K562 (cell line): ENCODE measurements around the gene NT5E. TPM values are rescaled to one million over a fixed set of nuclear protein-coding genes. Genes with fewer than 3 reads are reported as not detected.

Source experiments
- ATAC-seq: fragments of 200-7000 bp; cut with Tn5 transposase; 3 replicates; pipeline ENCODE4 v1.9.1; 2020; ENCODE audit warnings: moderate library complexity
- BruUV-seq: library from RNA; stranded (reverse); fragments of 400-500 nt; replicated peaks from 2 replicates; lab custom pipeline; 2021; lab: Mats Ljungman, UMichigan
- CTCF ChIA-PET: fragments of 300-600 bp; formaldehyde crosslinking; extraction: SDS; loops from one replicate; lab custom pipeline; 2021; ENCODE audit warnings: low intra/inter-chr PET ratio; lab: Yijun Ruan, JAX
- POLR2A ChIA-PET: fragments of 300-600, 350-650 bp; sonication (Branson Sonifier 250); formaldehyde crosslinking; extraction: SDS; loops from one replicate; lab custom pipeline; 2021; ENCODE audit warnings: antibody characterized with exemption, inconsistent platforms; lab: Yijun Ruan, JAX
- DNase-seq, 4 experiments: peaks; one replicate each; pipeline versions ENCODE4 v3.0.0 to v3.0.0-alpha.2; 2011 to 2018; ENCODE audit warnings: low spot score in 3 of 4, mixed read lengths in 3 of 4; ENCODE audit errors: extremely low read depth in 1 of 4
- FAIRE-seq: peaks from 2 replicates; lab custom pipeline; 2011; peaks lifted over from hg19 to GRCh38; lab: Jason Lieb, UNC
- H2AFZ ChIP-seq: 2 replicates; pipeline ENCODE4 v1.6.0; 2011; ENCODE audit warnings: low read depth, low read length, control low read depth, inconsistent platforms
- H3K27ac ChIP-seq: fragments of 200-600 bp; 3 replicates; pipeline ENCODE4 v1.8.0; 2011; ENCODE audit warnings: low read depth, mild to moderate bottlenecking, control low read depth, inconsistent platforms, low read length, moderate library complexity, mixed read lengths; ENCODE audit errors: extremely low read depth
- H3K27me3 ChIP-seq, 2 experiments: fragments of 300-600 bp in 1 of 2; 2 replicates in 1 of 2; 3 replicates in 1 of 2; pipeline versions ENCODE4 v1.6.0 to v1.8.0; 2011; ENCODE audit warnings: inconsistent platforms in 2 of 2, low read length in 2 of 2, mild to moderate bottlenecking in 1 of 2, mixed read lengths in 1 of 2, moderate library complexity in 1 of 2; ENCODE audit not compliant: control insufficient read depth in 2 of 2, insufficient read depth in 2 of 2
- H3K36me3 ChIP-seq: fragments of 300-600 bp; 3 replicates; pipeline ENCODE4 v1.8.0; 2011; ENCODE audit warnings: mild to moderate bottlenecking, low read length, inconsistent platforms; ENCODE audit not compliant: control insufficient read depth, insufficient read depth
- H3K4me1 ChIP-seq, 2 experiments: fragments of 200-600 bp in 1 of 2; replicated peaks in 1 of 2; 2 replicates in 1 of 2; 3 replicates in 1 of 2; pipeline versions ENCODE4 v1.5.1 to v1.8.0; 2011; ENCODE audit warnings: inconsistent platforms in 2 of 2, low read length in 2 of 2, mild to moderate bottlenecking in 1 of 2, mixed read lengths in 1 of 2, moderate library complexity in 1 of 2; ENCODE audit not compliant: control insufficient read depth in 2 of 2, insufficient read depth in 2 of 2
- H3K4me2 ChIP-seq: 2 replicates; pipeline ENCODE4 v1.6.1; 2011; ENCODE audit warnings: low read length, control low read depth, inconsistent platforms, mixed read lengths; ENCODE audit not compliant: insufficient read depth
- H3K4me3 ChIP-seq: fragments of 200-600 bp; sonication (generic), shearing (Covaris generic); 2 replicates; pipeline ENCODE4 v1.5.1; 2016; ENCODE audit warnings: control low read depth, inconsistent platforms
- H3K79me2 ChIP-seq: fragments of 200-600 bp; 3 replicates; pipeline ENCODE4 v1.8.0; 2011; ENCODE audit warnings: low read length, inconsistent platforms; ENCODE audit not compliant: control insufficient read depth, insufficient read depth
- H3K9ac ChIP-seq, 2 experiments: 2 replicates each; pipeline versions ENCODE4 v1.6.0 to v1.6.1; 2011; ENCODE audit warnings: low read depth in 2 of 2, low read length in 2 of 2, control low read depth in 1 of 2, inconsistent platforms in 1 of 2, mild to moderate bottlenecking in 1 of 2, mixed read lengths in 1 of 2; ENCODE audit not compliant: insufficient read depth in 1 of 2
- H3K9me1 ChIP-seq: one replicate; pipeline ENCODE4 v1.6.0; 2011; ENCODE audit warnings: inconsistent platforms, mild to moderate bottlenecking, low read length, moderate library complexity; ENCODE audit not compliant: control insufficient read depth, insufficient read depth
- H3K9me3 ChIP-seq: replicated peaks from 2 replicates; pipeline ENCODE4 v1.5.1; 2011; ENCODE audit warnings: low read depth, low read length, inconsistent platforms; ENCODE audit not compliant: control insufficient read depth, insufficient read depth
- H4K20me1 ChIP-seq: replicated peaks from 2 replicates; pipeline ENCODE4 v1.6.1; 2011; ENCODE audit warnings: low read length, inconsistent platforms, mixed read lengths; ENCODE audit not compliant: control insufficient read depth, insufficient read depth
- ATF6 ChIP-seq: sonication (generic); formaldehyde crosslinking; IDR thresholded peaks from 2 replicates; pipeline ENCODE4 v1.4.0; 2020; ENCODE audit warnings: mild to moderate bottlenecking, missing genetic modification reagents
- BHLHE40 ChIP-seq: IDR thresholded peaks from 2 replicates; pipeline ENCODE4 v1.6.1; 2011; ENCODE audit warnings: low read length, improper control_type of control experiment
- ESRRA ChIP-seq: fragments of 450-650 bp; IDR thresholded peaks from 2 replicates; pipeline ENCODE4 v1.6.1; 2014; ENCODE audit warnings: low read depth, mild to moderate bottlenecking, moderate library complexity, borderline replicate concordance
- ETV5 ChIP-seq: sonication (generic); formaldehyde crosslinking; IDR thresholded peaks from 2 replicates; pipeline ENCODE4 v1.4.0; 2020; ENCODE audit warnings: low read depth, mild to moderate bottlenecking, missing genetic modification reagents
- GATAD2A ChIP-seq: fragments of 450-650 bp; IDR thresholded peaks from 2 replicates; pipeline ENCODE4 v1.6.1; 2017
- ZNF12 ChIP-seq: sonication (generic); formaldehyde crosslinking; IDR thresholded peaks from 2 replicates; pipeline ENCODE4 v1.4.0; 2020; ENCODE audit warnings: mild to moderate bottlenecking, missing genetic modification reagents
- ZNF280A ChIP-seq: fragments of 450-650 bp; IDR thresholded peaks from 2 replicates; pipeline ENCODE4 v1.6.1; 2018; ENCODE audit warnings: mild to moderate bottlenecking, low read depth; ENCODE audit not compliant: partially characterized antibody
- ZNF280B ChIP-seq: fragments of 250-450 bp; sonication (Bioruptor Pico); IDR thresholded peaks from 2 replicates; pipeline ENCODE4 v1.5.1; 2021; ENCODE audit warnings: mild to moderate bottlenecking
- ZNF511 ChIP-seq: sonication (generic); formaldehyde crosslinking; IDR thresholded peaks from 2 replicates; pipeline ENCODE4 v1.8.0; 2022; ENCODE audit warnings: mild to moderate bottlenecking, missing genetic modification reagents
- ZNF780A ChIP-seq: fragments of 250-450 bp; sonication (Bioruptor Pico); IDR thresholded peaks from 2 replicates; pipeline ENCODE4 v1.5.0; 2021; ENCODE audit warnings: mild to moderate bottlenecking
- WGBS: fragments of 100-300 bp; shearing (Covaris generic); methylation state at CpG from one replicate; pipeline ENCODE4 v1.1.6; 2016; ENCODE audit warnings: low coverage, mixed read lengths; ENCODE audit not compliant: insufficient coverage; ENCODE audit errors: missing lambda C conversion rate; 5-methylcytosine and 5-hydroxymethylcytosine counted together
- in situ Hi-C: fragments of 300-500 bp; cut with MboI; formaldehyde crosslinking; loops from 4 replicates; pipeline ENCODE4 v1.15.0; 2018; ENCODE audit warnings: inconsistent platforms, mixed read lengths
- intact Hi-C: fragments of 100-400 bp; cut with micrococcal nuclease; formaldehyde crosslinking; loops from 2 replicates; pipeline ENCODE4 v1.14.2; 2022
- polyA plus RNA-seq, 8 experiments: library from polyadenylated mRNA; depleted of rRNA in 4 of 8; stranded (reverse) in 5 of 8; unstranded in 3 of 8; fragments of >200 nt; fragmentation: Nextera tagmentation in 2 of 8; fragmentation: Illumina TruSeq in 1 of 8; extraction: Ambion mirVana in 2 of 8; extraction: Trizol in 1 of 8; gene quantifications; 2 replicates each; pipeline versions ENCODE4 v1.2.1 to v1.2.3, GENCODE V29; 2011 to 2014; ENCODE audit warnings: inconsistent platforms in 1 of 8, missing spikeins in 1 of 8
- total RNA-seq, 7 experiments: library from RNA; depleted of rRNA in 6 of 7; stranded (reverse); fragments of >200 nt in 6 of 7; fragmentation: Illumina TruSeq in 2 of 7; extraction: Trizol in 2 of 7; gene quantifications; 2 replicates each; pipeline versions ENCODE4 v1.2.1 to v1.2.3, GENCODE V29; 2011 to 2021; ENCODE audit warnings: low replicate concordance in 1 of 7

The NT5E gene
- total and polyA plus RNA-seq, 9 of the 15 experiments (the other 6 are each of a cell fraction or from before 2014, with no cell fraction given) = 0.01 to 0.13 TPM; not detected in 7

GRCh38 chr6:85463621-85464259 lies 13.9 kb downstream of the NT5E start:
- TF ChIP-seq ESRRA (no peak), ETV5 (CRISPR knock-in tag) (no peak), BHLHE40 (no peak), ZNF511 (no peak)
- H4K20me1 ChIP-seq = no peaks in the 10 kb centered on the region
- 0% methylated on average over 4 of the region's 4 CpGs for WGBS
- H3K4me1 ChIP-seq = no peaks in the 10 kb centered on the region
- H3K9ac ChIP-seq = no peak overlapping the region
- no peak overlapping the region for H3K4me3 ChIP-seq
- H3K27ac ChIP-seq = no peak overlapping the region
- ChIA-PET POLR2A (no interaction called here), CTCF (no interaction called here)
- in situ Hi-C loops = no loop called here
- no peaks in the 10 kb centered on the region for H3K36me3 ChIP-seq
- H2AFZ ChIP-seq = no peak overlapping the region
- no peak for FAIRE-seq
- no peaks in the 10 kb centered on the region for H3K9me3 ChIP-seq
- H3K4me2 ChIP-seq = no peak overlapping the region
- intact Hi-C loops = no loop called here
- H3K9me1 ChIP-seq = no peaks in the 10 kb centered on the region
- DNase-seq = no peak
- H3K79me2 ChIP-seq = no peaks in the 10 kb centered on the region
- H3K27me3 ChIP-seq = peaks cover 2 to 3% of the 10 kb centered on the region in 2 experiments; a peak in 1 of 5 replicates
- no TSS peak for BruUV-seq
- no peak for ATAC-seq

GRCh38 chr6:85464260-85464644 lies 14.4 kb downstream of the NT5E start:
- CTCF ChIA-PET = no interaction called here
- in situ Hi-C loops = no loop called here
- TF ChIP-seq ZNF12 (CRISPR knock-in tag) (no peak), ZNF280B (CRISPR knock-in tag) (no peak), GATAD2A (no peak), ZNF780A (CRISPR knock-in tag) (no peak), ZNF280A (no peak), ATF6 (CRISPR knock-in tag) (no peak)

More at GRCh38 chr6:85464260-85464644, 14.4 kb downstream of the NT5E start:
- POLR2A ChIA-PET = no interaction called here
- no peak for FAIRE-seq
- Histone ChIP-seq H3K9me3 (no peaks in the 10 kb centered on the region), H3K27ac (no peak overlapping the region), H2AFZ (no peak overlapping the region), H3K9me1 (no peaks in the 10 kb centered on the region), H3K36me3 (no peaks in the 10 kb centered on the region), H3K27me3 (peaks cover 0 to 2% of the 10 kb centered on the region in 2 experiments; a peak in 1 of 5 replicates), H3K4me3 (no peak overlapping the region), H3K4me1 (no peaks in the 10 kb centered on the region), H3K4me2 (no peak overlapping the region), H3K9ac (no peak overlapping the region), H3K79me2 (no peaks in the 10 kb centered on the region), H4K20me1 (no peaks in the 10 kb centered on the region)
- no peak for ATAC-seq
- DNase-seq = no peak
- intact Hi-C loops = no loop called here
- 2% methylated on average over 4 of the region's 4 CpGs for WGBS
- BruUV-seq = no TSS peak
